HFFc6 (cell line): Measurements from ENCODE around the gene RPRD1B. TPM values are rescaled to one million over a fixed set of nuclear protein-coding genes. Genes with fewer than 3 reads are reported as not detected.

ENCODE experiments used
- DNase-seq: peaks from one replicate; pipeline ENCODE4 v3.0.0-alpha.2; 2018
- H3K27ac Mint-ChIP-seq: 2 replicates; pipeline ENCODE4 v1.8.0; 2020; ENCODE audit warnings: mild to moderate bottlenecking, mixed read lengths
- H3K27me3 Mint-ChIP-seq: 2 replicates; pipeline ENCODE4 v1.8.0; 2021; ENCODE audit warnings: mild to moderate bottlenecking, moderate library complexity, mixed read lengths; ENCODE audit not compliant: insufficient read depth
- H3K36me3 Mint-ChIP-seq: 2 replicates; pipeline ENCODE4 v1.8.0; 2021; ENCODE audit warnings: low read depth, mixed read lengths
- H3K4me1 Mint-ChIP-seq: 2 replicates; pipeline ENCODE4 v1.8.0; 2020; ENCODE audit warnings: low read depth, mixed read lengths
- H3K4me3 Mint-ChIP-seq: 2 replicates; pipeline ENCODE4 v1.8.0; 2020; ENCODE audit warnings: mild to moderate bottlenecking, moderate library complexity, mixed read lengths
- H3K9me3 Mint-ChIP-seq: 2 replicates; pipeline ENCODE4 v1.8.0; 2020; ENCODE audit warnings: mild to moderate bottlenecking, mixed read lengths
- CTCF ChIP-seq: fragments of 200-600 bp; sonication (generic); IDR thresholded peaks from 2 replicates; pipeline ENCODE4 v1.5.0; 2021; ENCODE audit warnings: antibody characterized with exemption, mild to moderate bottlenecking
- total RNA-seq, 6 experiments: library from RNA; stranded (reverse); fragmentation: NEBNext Ultra II Directional; extraction: Animal tissue kit (Norgen Biotek cat#: 25700); gene quantifications; 2 replicates in 1 of 6; 3 replicates in 5 of 6; pipeline ENCODE4 v1.2.3, GENCODE V29; 2021

The RPRD1B gene
- total RNA-seq, 6 experiments from 2014 or later: 15.9 to 20.2 (median 19.2) TPM

- DNase-seq: no peak
- Mint-ChIP-seq H3K27me3 (no peaks in the 10 kb centered on the region), H3K4me3 (no peak overlapping the region), H3K27ac (no peak overlapping the region), H3K9me3 (no peaks in the 10 kb centered on the region), H3K36me3 (peaks cover 15% of the 10 kb centered on the region), H3K4me1 (peaks cover 26% of the 10 kb centered on the region)
- no peak for TF ChIP-seq CTCF
Measured at GRCh38 chr20:37987602-37988290, 45.8 kb upstream of the RPRD1B start.

- H3K27ac Mint-ChIP-seq: no peak overlapping the region
- H3K9me3 Mint-ChIP-seq: no peaks in the 10 kb centered on the region
- H3K27me3 Mint-ChIP-seq: no peaks in the 10 kb centered on the region
- H3K4me1 Mint-ChIP-seq: peaks cover 33% of the 10 kb centered on the region
- no peak overlapping the region for H3K4me3 Mint-ChIP-seq
- no peak for TF ChIP-seq CTCF
- DNase-seq: no peak
- H3K36me3 Mint-ChIP-seq: peaks cover 13% of the 10 kb centered on the region
Measured at GRCh38 chr20:37988306-37988954, 45.1 kb upstream of the RPRD1B start.

GRCh38 chr20:37989601-37990295 is 43.8 kb upstream of the RPRD1B start:
- no peak for DNase-seq
- H3K27ac Mint-ChIP-seq: no peak overlapping the region; the same call in 1 of the 2 replicates
- no peak overlapping the region for H3K4me3 Mint-ChIP-seq

GRCh38 chr20:37990571-37991151 is 42.9 kb upstream of the RPRD1B start:
- TF ChIP-seq CTCF: no peak
- Mint-ChIP-seq H3K9me3 (no peaks in the 10 kb centered on the region), H3K27ac (peak overlapping the region; percentile 52), H3K27me3 (no peaks in the 10 kb centered on the region), H3K36me3 (peaks cover 13% of the 10 kb centered on the region), H3K4me3 (no peak overlapping the region), H3K4me1 (peaks cover 44% of the 10 kb centered on the region)
- peak; percentile 57 for DNase-seq

More at GRCh38 chr20:37989601-37990295, 43.8 kb upstream of the RPRD1B start:
- TF ChIP-seq CTCF: no peak
- Mint-ChIP-seq H3K4me1 (peaks cover 43% of the 10 kb centered on the region), H3K27me3 (no peaks in the 10 kb centered on the region), H3K36me3 (peaks cover 15% of the 10 kb centered on the region), H3K9me3 (no peaks in the 10 kb centered on the region)

GRCh38 chr20:37991157-37991866 is 42.2 kb upstream of the RPRD1B start:
- no peak for TF ChIP-seq CTCF
- Mint-ChIP-seq H3K27me3 (no peaks in the 10 kb centered on the region), H3K9me3 (no peaks in the 10 kb centered on the region), H3K4me3 (no peak overlapping the region), H3K36me3 (peaks cover 13% of the 10 kb centered on the region), H3K27ac (peak overlapping the region; percentile 52; the same call in 1 of the 2 replicates), H3K4me1 (peaks cover 44% of the 10 kb centered on the region)
- DNase-seq: no peak
